Measurements from ENCODE around the gene LYRM1.

The LYRM1 gene

GRCh38 chr16:20881503-20881878 is 19.1 kb upstream of the LYRM1 start:
- FAIRE-seq (no peak), DNase-seq (ENCODE audit: insufficient read length, low spot score) (no peak)
- TF ChIP-seq SPI1 (IDR thresholded peaks at IDR 0.05; ENCODE audit: low read depth, low read length) (no peak), POU2F2 (IDR thresholded peaks at IDR 0.05; ENCODE audit: low read depth, low read length) (no peak), PAX5 (IDR thresholded peaks at IDR 0.05; ENCODE audit: insufficient read depth, low read length, severe bottlenecking) (no peak), POLR2AphosphoS5 (IDR thresholded peaks at IDR 0.05; ENCODE audit: low read depth, low read length) (no peak), POLR2A (IDR thresholded peaks at IDR 0.05; ENCODE audit: low read depth, low read length) (no peak), TAF1 (IDR thresholded peaks at IDR 0.05; ENCODE audit: low read depth, low read length) (no peak)

DNA sequence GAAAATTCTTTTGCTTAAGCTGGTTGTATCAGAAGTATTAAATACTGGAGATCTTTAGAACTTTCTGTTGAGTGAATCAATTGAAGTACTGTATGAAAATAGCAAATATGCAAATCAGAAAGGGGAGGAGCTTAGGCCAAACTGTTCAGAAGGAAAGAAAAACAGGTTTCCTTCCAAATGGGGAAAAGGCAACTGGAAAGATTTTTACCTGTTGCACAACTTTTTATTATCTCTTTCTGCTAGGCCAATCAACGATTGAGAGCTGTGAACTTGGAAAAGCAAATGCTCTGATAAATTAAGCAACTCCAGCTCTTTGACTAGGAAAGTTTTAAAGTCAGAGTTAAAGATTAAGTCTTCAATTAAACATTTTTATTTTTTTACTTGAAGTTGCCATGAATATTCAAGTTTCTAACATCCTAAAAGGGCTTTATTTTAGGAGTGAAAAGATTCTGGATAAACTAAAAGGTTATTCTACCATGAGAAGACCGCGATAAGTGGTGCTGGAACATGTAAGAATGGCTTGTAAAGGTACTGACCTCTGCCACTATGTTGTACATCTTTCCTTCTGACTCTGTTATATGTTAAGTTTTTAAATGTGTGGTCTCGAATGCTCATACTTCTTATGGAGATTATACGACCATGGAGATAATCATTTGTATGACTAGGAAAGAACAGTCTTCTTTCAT is 16.9 kb upstream of the LYRM1 start:
- no peak for DNase-seq (ENCODE audit: insufficient read length, low spot score)
- FAIRE-seq, result no peak
- TF ChIP-seq POU2F2 (IDR thresholded peaks at IDR 0.05; ENCODE audit: low read depth, low read length), result no peak
- TF ChIP-seq PAX5 (IDR thresholded peaks at IDR 0.05; ENCODE audit: insufficient read depth, low read length, severe bottlenecking), result no peak
- no peak for TF ChIP-seq TAF1 (IDR thresholded peaks at IDR 0.05; ENCODE audit: low read depth, low read length)
- TF ChIP-seq SPI1 (IDR thresholded peaks at IDR 0.05; ENCODE audit: low read depth, low read length), result no peak
- TF ChIP-seq POLR2A (IDR thresholded peaks at IDR 0.05; ENCODE audit: low read depth, low read length), result no peak
- no peak for TF ChIP-seq POLR2AphosphoS5 (IDR thresholded peaks at IDR 0.05; ENCODE audit: low read depth, low read length)

DNA sequence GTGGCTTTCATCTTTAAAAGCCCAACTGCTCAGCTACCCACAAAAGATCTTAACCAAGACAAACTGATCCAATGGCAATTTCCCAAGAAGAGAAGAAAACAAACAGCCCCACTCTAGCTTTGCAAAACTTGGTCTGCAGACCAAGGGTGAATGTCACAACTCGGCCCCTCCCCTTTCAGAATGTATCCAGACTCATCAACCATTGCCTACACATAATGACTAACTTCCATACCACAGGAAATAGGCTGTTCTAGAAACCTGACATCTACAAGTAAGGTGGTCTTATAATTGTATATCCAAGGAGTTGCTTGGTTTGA is 16.4 kb upstream of the LYRM1 start:
- TF ChIP-seq SPI1 (IDR thresholded peaks at IDR 0.05; ENCODE audit: low read depth, low read length) (no peak), POLR2A (IDR thresholded peaks at IDR 0.05; ENCODE audit: low read depth, low read length) (no peak)
- FAIRE-seq (no peak), DNase-seq (ENCODE audit: insufficient read length, low spot score) (no peak)

GRCh38 chr16:20886320-20886719 is 14.3 kb upstream of the LYRM1 start:
- DNase-seq (ENCODE audit: insufficient read length, low spot score), result no peak
- TF ChIP-seq PAX5 (IDR thresholded peaks at IDR 0.05; ENCODE audit: insufficient read depth, low read length, severe bottlenecking) (no peak), TAF1 (IDR thresholded peaks at IDR 0.05; ENCODE audit: low read depth, low read length) (no peak), POU2F2 (IDR thresholded peaks at IDR 0.05; ENCODE audit: low read depth, low read length) (no peak), POLR2AphosphoS5 (IDR thresholded peaks at IDR 0.05; ENCODE audit: low read depth, low read length) (no peak), SPI1 (IDR thresholded peaks at IDR 0.05; ENCODE audit: low read depth, low read length) (no peak), POLR2A (IDR thresholded peaks at IDR 0.05; ENCODE audit: low read depth, low read length) (no peak)
- FAIRE-seq, result no peak

- TF ChIP-seq SPI1 (IDR thresholded peaks at IDR 0.05; ENCODE audit: low read depth, low read length) (no peak), TAF1 (IDR thresholded peaks at IDR 0.05; ENCODE audit: low read depth, low read length) (no peak), POLR2AphosphoS5 (IDR thresholded peaks at IDR 0.05; ENCODE audit: low read depth, low read length) (no peak), POU2F2 (IDR thresholded peaks at IDR 0.05; ENCODE audit: low read depth, low read length) (no peak), PAX5 (IDR thresholded peaks at IDR 0.05; ENCODE audit: insufficient read depth, low read length, severe bottlenecking) (no peak), POLR2A (IDR thresholded peaks at IDR 0.05; ENCODE audit: low read depth, low read length) (no peak)
- DNase-seq (ENCODE audit: insufficient read length, low spot score) (no peak), FAIRE-seq (no peak)
These were observed 13.4 kb upstream of the LYRM1 start for GRCh38 chr16:20887207-20887606.

DNA sequence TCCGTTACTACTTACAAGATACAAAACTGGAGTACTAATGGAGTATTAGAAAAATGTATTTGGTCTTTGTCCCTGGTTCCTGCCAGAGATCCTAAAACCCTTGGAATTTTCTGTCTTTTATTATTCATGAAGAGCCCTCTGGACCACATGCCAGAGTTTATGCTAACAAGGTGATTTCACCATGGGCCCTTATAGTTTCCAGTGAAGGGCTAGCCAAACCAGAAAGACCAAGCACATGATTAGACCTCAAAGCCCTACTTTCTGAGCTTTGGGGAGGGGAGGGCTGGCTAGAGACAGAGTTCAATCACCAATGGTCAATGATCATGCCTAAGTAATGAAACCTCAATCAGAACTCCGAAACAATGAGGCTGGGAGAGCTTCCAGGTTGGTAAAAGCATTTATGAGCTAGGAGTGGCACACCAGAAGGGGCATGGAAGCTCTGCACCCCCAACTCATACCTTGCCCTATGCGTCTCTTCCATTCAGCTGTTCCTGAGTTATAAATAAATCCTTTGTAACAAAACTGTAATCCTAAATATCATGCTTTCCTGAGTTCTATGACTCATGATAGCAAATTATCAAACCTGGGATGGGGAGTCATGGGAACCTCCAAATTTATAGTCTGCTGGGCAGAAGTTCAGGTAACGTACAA is 10.8 kb upstream of the LYRM1 start:
- no peak for FAIRE-seq
- no peak for DNase-seq (ENCODE audit: insufficient read length, low spot score)
- TF ChIP-seq POLR2AphosphoS5 (IDR thresholded peaks at IDR 0.05; ENCODE audit: low read depth, low read length) (no peak), PAX5 (IDR thresholded peaks at IDR 0.05; ENCODE audit: insufficient read depth, low read length, severe bottlenecking) (no peak), POU2F2 (IDR thresholded peaks at IDR 0.05; ENCODE audit: low read depth, low read length) (no peak), TAF1 (IDR thresholded peaks at IDR 0.05; ENCODE audit: low read depth, low read length) (no peak), SPI1 (IDR thresholded peaks at IDR 0.05; ENCODE audit: low read depth, low read length) (no peak), POLR2A (IDR thresholded peaks at IDR 0.05; ENCODE audit: low read depth, low read length) (no peak)

GRCh38 chr16:20894388-20894787 is 6.2 kb upstream of the LYRM1 start:
- no peak for DNase-seq (ENCODE audit: insufficient read length, low spot score)

GRCh38 chr16:20897253-20897897 is 3.2 kb upstream of the LYRM1 start:
- FAIRE-seq (no peak), DNase-seq (ENCODE audit: insufficient read length, low spot score) (no peak)
- TF ChIP-seq PAX5 (IDR thresholded peaks at IDR 0.05; ENCODE audit: insufficient read depth, low read length, severe bottlenecking), result no peak
- TF ChIP-seq POU2F2 (IDR thresholded peaks at IDR 0.05; ENCODE audit: low read depth, low read length), result no peak
- TF ChIP-seq POLR2AphosphoS5 (IDR thresholded peaks at IDR 0.05; ENCODE audit: low read depth, low read length), result no peak
- no peak for TF ChIP-seq POLR2A (IDR thresholded peaks at IDR 0.05; ENCODE audit: low read depth, low read length)
- no peak for TF ChIP-seq SPI1 (IDR thresholded peaks at IDR 0.05; ENCODE audit: low read depth, low read length)

More at GRCh38 chr16:20894388-20894787, 6.2 kb upstream of the LYRM1 start:
- no peak for TF ChIP-seq TAF1 (IDR thresholded peaks at IDR 0.05; ENCODE audit: low read depth, low read length)
- no peak for TF ChIP-seq POU2F2 (IDR thresholded peaks at IDR 0.05; ENCODE audit: low read depth, low read length)
- TF ChIP-seq SPI1 (IDR thresholded peaks at IDR 0.05; ENCODE audit: low read depth, low read length), result no peak
- no peak for FAIRE-seq

- 0 out of 2 replicates have a peak, but pooled peaks have one; percentile 8 for TF ChIP-seq SPI1 (IDR thresholded peaks at IDR 0.05; ENCODE audit: low read depth, low read length)
- no peak for TF ChIP-seq POLR2A (IDR thresholded peaks at IDR 0.05; ENCODE audit: low read depth, low read length)
- no peak for DNase-seq (ENCODE audit: insufficient read length, low spot score)
- FAIRE-seq, result no peak
These were observed 2.6 kb upstream of the LYRM1 start for GRCh38 chr16:20897922-20898321.

DNA sequence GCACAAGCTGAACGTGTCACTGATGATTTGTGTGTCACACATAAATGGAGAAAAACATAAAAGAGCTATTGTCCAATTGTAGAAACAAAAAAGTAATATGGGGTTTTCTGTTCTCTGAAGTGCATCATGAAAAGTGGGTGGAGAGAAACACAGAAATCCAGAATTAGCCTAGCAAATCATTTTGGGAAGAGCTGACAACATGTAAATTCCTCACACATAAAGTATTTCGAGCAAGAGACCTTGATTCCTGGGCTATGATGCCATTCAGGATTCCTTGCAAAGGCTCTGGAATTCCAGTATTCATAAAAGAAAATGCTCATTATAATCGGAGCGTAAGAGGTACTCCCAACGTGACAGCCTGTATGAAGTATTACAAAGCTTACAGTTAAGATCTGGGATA is 1.5 kb upstream of the LYRM1 start:
- TF ChIP-seq POLR2AphosphoS5 (IDR thresholded peaks at IDR 0.05; ENCODE audit: low read depth, low read length) (no peak), TAF1 (IDR thresholded peaks at IDR 0.05; ENCODE audit: low read depth, low read length) (no peak), PAX5 (IDR thresholded peaks at IDR 0.05; ENCODE audit: insufficient read depth, low read length, severe bottlenecking) (no peak), POLR2A (IDR thresholded peaks at IDR 0.05; ENCODE audit: low read depth, low read length) (no peak), SPI1 (IDR thresholded peaks at IDR 0.05; ENCODE audit: low read depth, low read length) (no peak), POU2F2 (IDR thresholded peaks at IDR 0.05; ENCODE audit: low read depth, low read length) (no peak)
- DNase-seq (ENCODE audit: insufficient read length, low spot score) (no peak), FAIRE-seq (no peak)
